ENCODE measurements around the gene CRABP2. TPM values are rescaled to one million over a fixed set of nuclear protein-coding genes. Genes with fewer than 3 reads are reported as not detected.

CRABP2 gene
- total and polyA plus RNA-seq, 10 of the 15 experiments (the other 5 are each of a cell fraction or from before 2014, with no cell fraction given), result 0.21 to 1.3 (median 0.41) TPM

GRCh38 chr1:156660752-156661112 is 44.7 kb downstream of the CRABP2 start:
- Histone ChIP-seq H2AFZ (ENCODE audit: control insufficient read depth, low read depth, low read length) (peak overlapping the region; percentile 3; the same call in 1 of the 2 replicates), H3K27ac (ENCODE audit: control insufficient read depth, insufficient read depth) (peak overlapping the region; percentile 90), H3K4me3 (peak overlapping the region; percentile 94), H3K4me2 (ENCODE audit: control insufficient read depth, insufficient read depth) (peak overlapping the region; percentile 99), H3K79me2 (ENCODE audit: control insufficient read depth, insufficient read depth, low read length) (peaks cover 23% of the 10 kb centered on the region), H3K9me3 (replicated peaks; ENCODE audit: control insufficient read depth, insufficient read depth, low read length) (no peaks in the 10 kb centered on the region), H4K20me1 (ENCODE audit: control insufficient read depth, insufficient read depth) (peaks cover 6% of the 10 kb centered on the region; the same call in 1 of the 2 replicates), H3K4me1 (ENCODE audit: control insufficient read depth, insufficient read depth, low read length) (peaks cover 79% of the 10 kb centered on the region), H3K36me3 (ENCODE audit: control insufficient read depth in 2 of 2, insufficient read depth in 2 of 2, low read length in 1 of 2) (no peaks in the 10 kb centered on the region), H3K9ac (ENCODE audit: control insufficient read depth, insufficient read depth, low read length) (peak overlapping the region; percentile 87), H3K27me3 (replicated peaks in 1 of 2; ENCODE audit: control insufficient read depth in 2 of 2, insufficient read depth in 2 of 2, low read length in 1 of 2) (0 out of 4 replicates have a peak, but pooled peaks cover 0 to 2% of the 10 kb centered on the region in 2 experiments)
- intact Hi-C loops (cut with micrococcal nuclease; ENCODE audit: unreplicated experiment), result loop anchor here (1.0 to 10.0 kb wide), 2 partner anchors 18 to 64 kb away; partner anchors contain the start of genes ISG20L2 and METTL25B
- TSS peak; percentile 94 for BruUV-seq (replicated peaks)
- FAIRE-seq (no peak), ATAC-seq (peak; percentile 14), DNase-seq (ENCODE audit: low read depth, low spot score) (no peak)
- POLR2A ChIA-PET, result interaction anchor here (0.6 to 2.4 kb wide), 12 partner anchors 15 to 521 kb away, joined by 3 to 13 read pairs (median 4); partner anchors contain the start of genes ISG20L2, MEF2D, METTL25B and NAXE
- RAD21 ChIA-PET (ENCODE audit: unreplicated experiment), result interaction anchor here (0.7 to 6.0 kb wide), 15 partner anchors 11 to 180 kb away, joined by 3 to 58 read pairs (median 5); partner anchors contain the start of genes CRABP2, ISG20L2, METTL25B and MRPL24
- SMC1A ChIA-PET (ENCODE audit: uncharacterized antibody, unreplicated experiment), result interaction anchor here (0.6 to 4.2 kb wide), 12 partner anchors 13 to 230 kb away, joined by 3 to 39 read pairs (median 4); partner anchors contain the start of genes NAXE and NES
- TF ChIP-seq TBL1XR1 (IDR thresholded peaks at IDR 0.05; ENCODE audit: low read depth, low read length) (peak; percentile 4; the same call in 1 of the 2 replicates), EGR1 (IDR thresholded peaks at IDR 0.05; ENCODE audit: borderline replicate concordance in 1 of 2, low read depth in 2 of 2, low read length in 2 of 2) (0 out of 3 replicates have a peak, but pooled peaks of 1 of the 2 experiments have one; percentile 4)
- TF ChIP-seq, protein P1, sequence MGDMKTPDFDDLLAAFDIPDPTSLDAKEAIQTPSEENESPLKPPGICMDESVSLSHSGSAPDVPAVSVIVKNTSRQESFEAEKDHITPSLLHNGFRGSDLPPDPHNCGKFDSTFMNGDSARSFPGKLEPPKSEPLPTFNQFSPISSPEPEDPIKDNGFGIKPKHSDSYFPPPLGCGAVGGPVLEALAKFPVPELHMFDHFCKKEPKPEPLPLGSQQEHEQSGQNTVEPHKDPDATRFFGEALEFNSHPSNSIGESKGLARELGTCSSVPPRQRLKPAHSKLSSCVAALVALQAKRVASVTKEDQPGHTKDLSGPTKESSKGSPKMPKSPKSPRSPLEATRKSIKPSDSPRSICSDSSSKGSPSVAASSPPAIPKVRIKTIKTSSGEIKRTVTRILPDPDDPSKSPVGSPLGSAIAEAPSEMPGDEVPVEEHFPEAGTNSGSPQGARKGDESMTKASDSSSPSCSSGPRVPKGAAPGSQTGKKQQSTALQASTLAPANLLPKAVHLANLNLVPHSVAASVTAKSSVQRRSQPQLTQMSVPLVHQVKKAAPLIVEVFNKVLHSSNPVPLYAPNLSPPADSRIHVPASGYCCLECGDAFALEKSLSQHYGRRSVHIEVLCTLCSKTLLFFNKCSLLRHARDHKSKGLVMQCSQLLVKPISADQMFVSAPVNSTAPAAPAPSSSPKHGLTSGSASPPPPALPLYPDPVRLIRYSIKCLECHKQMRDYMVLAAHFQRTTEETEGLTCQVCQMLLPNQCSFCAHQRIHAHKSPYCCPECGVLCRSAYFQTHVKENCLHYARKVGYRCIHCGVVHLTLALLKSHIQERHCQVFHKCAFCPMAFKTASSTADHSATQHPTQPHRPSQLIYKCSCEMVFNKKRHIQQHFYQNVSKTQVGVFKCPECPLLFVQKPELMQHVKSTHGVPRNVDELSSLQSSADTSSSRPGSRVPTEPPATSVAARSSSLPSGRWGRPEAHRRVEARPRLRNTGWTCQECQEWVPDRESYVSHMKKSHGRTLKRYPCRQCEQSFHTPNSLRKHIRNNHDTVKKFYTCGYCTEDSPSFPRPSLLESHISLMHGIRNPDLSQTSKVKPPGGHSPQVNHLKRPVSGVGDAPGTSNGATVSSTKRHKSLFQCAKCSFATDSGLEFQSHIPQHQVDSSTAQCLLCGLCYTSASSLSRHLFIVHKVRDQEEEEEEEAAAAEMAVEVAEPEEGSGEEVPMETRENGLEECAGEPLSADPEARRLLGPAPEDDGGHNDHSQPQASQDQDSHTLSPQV (IDR thresholded peaks at IDR 0.05), result no peak
- CTCF ChIA-PET, result interaction anchor here (0.6 to 8.3 kb wide), 34 partner anchors 9 to 447 kb away, joined by 3 to 208 read pairs (median 4); partner anchors contain the start of genes BCAN, CRABP2, HAPLN2 and INSRR
- in situ Hi-C loops (cut with MboI), result no loop called here
- 0% methylated on average over 2 of the region's 2 CpGs for WGBS (ENCODE audit: insufficient coverage, insufficient replicate concordance, low lambda C conversion rate, missing lambda C conversion rate)

Measured in GM12878 (cell line).